Colon (tissue), 2 donors: ENCODE results near the gene EZR.
"Not testable (repeated sequence)": the region's sequence is repeated elsewhere in the genome, so short reads cannot be mapped to it uniquely, and the experiment has no call there.

Source experiments
- FAIRE-seq: peaks from 2 replicates; lab custom pipeline; 2012; peaks lifted over from hg19 to GRCh38; lab: Jason Lieb, UNC
- donor health status: control.
- donor health status: control.

EZR gene

GRCh38 chr6:158841358-158841757 is 22.2 kb upstream of the EZR start:
- FAIRE-seq, result no peak

- FAIRE-seq, result no peak
These were observed 21.3 kb upstream of the EZR start for GRCh38 chr6:158840465-158840864.

DNA sequence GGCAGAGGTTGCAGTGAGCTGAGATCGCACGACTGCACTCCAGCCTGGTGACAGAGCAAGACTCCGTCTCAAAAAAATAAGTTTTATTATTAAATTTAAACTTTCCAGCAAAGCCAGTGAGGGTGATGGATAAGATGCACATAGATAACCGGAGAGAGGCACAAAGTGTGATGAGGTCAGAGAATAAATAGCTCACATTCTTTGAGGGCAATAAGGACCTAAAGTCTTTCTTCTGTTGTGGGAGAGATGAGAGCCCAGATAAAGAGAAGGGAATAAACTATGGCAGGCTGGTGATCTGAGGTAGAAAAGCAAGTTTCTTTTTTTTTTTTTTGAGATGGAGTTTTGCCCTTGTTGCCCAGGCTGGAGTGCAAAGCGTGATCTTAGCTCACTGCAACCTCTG is 20.6 kb upstream of the EZR start:
- FAIRE-seq, result no peak

- FAIRE-seq, result not testable (repeated sequence)
These were observed 19.6 kb upstream of the EZR start for GRCh38 chr6:158838790-158839189.

DNA sequence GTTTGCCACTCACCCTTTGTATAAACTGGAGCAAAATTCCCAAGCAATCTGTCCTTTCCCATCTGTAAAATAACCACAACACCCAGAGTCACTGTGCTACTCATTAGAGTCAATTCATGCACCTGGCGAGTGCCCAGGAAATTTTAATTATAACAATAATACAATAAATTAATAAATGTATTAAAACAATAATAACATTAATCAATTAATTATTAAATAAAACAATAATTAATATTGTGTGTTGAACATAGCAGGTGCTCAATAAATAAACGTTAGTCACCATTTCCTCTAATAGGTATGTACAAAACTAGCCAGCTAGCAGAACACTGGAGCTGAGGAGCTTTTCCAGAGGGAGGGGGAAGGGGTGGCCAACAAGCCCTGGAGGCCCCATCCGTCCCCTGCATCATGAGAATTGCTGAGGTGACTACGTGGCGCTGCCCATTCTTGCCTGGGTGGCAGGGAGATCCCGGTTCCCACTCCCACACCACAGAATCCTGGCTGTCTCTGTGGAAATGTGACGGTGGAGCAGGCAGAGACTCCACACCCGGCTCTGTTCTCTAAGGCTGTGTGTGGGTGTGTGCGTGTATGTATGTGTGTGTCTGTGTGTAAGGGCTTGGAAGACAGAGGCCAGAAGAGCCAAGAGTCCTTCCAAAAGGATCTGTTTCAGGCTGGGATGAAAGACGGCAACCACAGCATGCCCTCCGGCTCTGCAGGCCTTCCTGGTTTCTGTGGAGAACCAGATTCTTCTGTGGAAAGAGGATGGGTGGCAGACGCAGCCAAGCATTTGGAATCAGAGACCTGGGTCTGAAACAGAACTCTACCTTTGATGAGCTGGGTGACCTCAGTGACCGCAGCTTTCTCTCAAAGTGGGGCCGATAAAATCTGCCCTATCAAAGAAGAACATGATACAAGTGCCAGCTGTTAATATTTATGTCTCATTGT is 18.8 kb upstream of the EZR start:
- no peak for FAIRE-seq

GRCh38 chr6:158836625-158837311 is 17.6 kb upstream of the EZR start:
- no peak for FAIRE-seq

DNA sequence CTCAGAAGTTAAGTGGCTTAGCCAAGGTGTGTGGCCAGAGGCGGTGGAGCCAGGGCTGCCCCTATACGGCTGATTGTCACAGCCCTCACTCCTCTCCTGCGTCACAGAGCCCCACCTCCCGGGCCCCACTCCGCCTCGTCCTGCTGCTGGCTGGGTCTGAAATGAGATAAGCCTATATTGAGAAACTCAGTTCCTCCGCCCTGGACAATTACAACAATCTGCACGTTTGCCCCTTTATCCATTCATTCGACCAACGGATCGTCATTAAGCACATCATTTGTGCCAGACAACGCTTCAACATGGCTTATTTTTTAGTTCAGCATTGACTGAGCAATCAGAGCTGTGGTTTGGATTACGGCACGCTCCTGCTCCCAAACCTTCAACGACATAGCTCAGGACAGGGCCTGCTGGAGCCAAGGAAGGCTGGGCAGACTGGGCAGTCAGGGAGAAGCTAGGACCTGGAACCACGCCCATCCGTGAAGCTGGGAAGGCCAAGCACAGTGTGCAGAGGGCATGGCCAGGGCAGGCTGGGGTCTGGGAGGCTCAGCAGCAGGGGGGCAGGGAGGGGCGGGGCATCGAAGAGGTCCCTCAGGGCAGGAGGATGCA is 16.6 kb upstream of the EZR start:
- no peak for FAIRE-seq

DNA sequence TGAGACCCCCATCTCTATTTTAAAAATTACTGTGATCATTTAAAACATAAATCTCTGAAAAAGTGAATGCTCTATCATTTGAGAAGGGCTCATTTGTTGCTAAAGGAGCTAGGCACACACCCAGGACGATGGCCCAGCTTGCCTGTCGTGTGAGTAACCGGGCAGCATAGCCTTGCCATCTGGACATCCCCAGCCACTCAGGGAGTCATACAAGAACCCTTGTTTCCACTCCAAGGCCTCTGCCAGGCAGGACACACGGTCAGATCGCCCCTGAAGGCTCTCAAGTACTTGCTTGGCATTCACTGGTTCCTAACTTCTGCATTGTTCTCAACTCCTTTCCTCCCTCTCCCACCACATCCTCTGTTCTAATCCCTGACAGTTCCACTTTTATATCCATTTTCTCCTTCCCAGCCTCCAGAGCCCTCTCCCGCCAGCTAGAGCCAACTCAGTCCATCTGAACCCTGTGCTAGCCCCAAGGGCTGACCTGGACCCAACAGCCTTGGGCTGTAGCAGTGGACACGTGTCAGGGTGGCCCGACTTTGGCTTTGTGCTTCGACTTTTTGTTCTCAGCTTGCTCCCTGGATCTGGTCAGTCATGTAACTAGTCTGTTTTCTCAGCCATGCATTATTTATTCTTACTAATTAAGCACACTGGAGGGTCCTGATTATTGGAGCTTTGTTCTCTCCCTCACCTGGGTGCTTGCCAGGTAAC is 15.7 kb upstream of the EZR start:
- no peak for FAIRE-seq

GRCh38 chr6:158832807-158833206 is 13.6 kb upstream of the EZR start:
- FAIRE-seq, result not testable (repeated sequence)

DNA sequence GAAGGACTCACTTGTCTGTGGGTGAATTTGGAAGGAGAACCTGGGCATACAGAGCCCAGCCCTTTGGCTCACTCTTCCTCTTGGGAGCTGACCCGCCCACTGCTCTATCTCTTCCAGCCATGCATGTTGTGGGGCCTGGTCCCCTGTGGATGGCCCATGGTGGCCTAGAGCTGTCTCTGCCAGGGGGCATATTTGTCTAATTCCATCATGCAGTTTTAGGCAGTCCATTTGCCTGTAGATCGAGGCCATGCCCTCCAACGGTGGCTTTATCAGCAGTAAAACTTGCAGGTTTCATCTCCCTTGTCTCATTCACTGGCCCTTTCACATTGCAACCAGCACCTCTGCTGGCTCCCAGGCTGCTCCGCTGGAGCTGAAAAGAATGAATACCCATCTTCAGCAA is 12.9 kb upstream of the EZR start:
- FAIRE-seq, result no peak

GRCh38 chr6:158831571-158831970 is 12.4 kb upstream of the EZR start:
- no peak for FAIRE-seq

DNA sequence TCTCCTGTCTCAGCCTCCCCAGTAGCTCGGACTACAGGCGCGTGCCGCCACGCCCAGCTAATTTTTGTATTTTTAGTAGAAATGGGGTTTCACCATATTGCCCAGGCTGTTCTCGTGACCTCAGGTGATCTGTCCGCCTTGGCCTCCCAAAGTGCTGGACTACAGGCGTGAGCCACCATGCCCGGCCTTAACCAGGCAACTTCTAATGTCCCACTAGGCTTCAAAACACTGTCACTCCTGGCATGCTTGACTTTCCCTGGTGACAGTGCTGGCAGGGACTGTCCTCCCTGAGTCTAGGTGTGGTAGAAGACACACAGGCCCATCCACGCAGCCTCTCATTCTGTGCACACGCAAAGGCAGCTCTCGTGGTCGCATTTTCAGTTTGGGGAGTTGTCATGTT is 11.6 kb upstream of the EZR start:
- no peak for FAIRE-seq

- FAIRE-seq, result no peak
These were observed 9.6 kb upstream of the EZR start for GRCh38 chr6:158828807-158829206.

DNA sequence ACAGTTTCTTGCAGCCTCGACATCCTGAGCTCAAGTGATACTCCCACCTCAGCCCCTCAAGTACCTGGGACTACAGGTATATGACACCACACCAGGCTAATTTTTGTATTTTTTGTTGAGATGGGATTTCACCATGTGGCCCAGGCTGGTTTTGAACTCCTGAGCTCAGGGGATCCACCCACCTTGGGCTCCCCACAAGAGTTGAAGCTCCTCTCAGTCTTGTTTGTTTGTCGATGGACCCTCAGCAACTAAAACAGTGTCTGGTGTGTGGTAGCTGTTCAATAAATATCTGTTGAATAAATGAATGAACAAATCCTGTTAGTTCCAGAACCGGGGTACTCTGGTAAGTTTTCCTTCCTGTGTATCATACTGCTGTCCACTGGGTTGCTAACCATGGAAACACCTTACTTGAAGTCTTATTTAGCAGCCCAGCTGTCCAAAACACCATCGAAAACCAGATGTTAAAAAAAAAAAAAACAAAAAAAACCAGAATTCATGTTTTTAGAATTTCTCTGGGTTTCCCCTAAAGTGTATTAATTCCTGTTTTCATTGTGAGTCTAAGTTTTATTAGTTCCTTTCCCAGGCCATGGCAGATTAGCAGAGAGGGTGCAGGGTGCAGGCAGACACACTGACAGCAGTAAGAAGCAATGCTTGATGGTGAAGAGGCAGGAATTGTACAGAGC is 7.8 kb upstream of the EZR start:
- FAIRE-seq, result no peak

GRCh38 chr6:158825951-158826306 is 6.8 kb upstream of the EZR start:
- FAIRE-seq, result no peak

DNA sequence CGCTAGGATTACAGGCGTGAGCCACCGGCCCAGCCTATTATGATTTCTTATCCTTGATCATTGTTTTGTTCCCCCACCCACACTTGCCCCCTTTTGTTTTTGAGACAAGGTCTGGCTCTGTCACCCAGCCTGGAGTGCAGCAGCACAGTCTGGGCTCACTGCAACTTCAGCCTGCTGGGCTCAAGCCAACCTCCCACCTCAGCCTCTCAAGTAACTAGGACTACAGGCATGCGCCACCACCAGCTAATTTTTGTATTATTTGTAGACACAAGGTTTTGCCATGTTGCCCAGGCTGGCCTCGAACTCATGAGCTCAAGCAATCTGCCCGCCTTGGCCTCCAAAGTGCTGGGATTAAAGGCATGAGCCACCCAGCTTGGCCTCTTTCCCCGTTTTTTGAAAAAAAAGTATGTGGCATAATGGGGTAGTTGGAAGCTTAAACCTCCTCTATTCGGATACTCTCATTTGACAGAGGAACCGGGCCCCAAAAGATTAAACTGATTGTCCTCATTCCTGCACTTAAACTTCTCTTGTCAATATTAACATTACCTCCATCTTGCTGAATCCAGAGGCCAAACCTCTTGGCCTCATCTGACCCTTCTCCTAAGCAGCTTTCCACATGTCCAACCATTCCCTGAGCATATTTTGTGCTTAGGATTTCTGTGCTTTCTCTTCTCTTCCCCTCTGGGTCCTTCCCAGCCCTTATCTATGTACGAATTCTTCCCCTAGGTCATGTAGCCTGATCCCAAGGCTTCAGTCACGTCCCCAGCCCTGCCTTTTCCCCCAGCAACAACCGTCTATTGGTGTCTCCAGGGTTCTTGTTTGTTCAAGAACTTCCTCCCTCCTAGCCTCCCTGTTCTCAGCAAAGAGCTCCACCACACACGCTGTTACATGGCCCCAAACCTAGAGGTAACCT is 6.1 kb upstream of the EZR start:
- FAIRE-seq, result no peak

DNA sequence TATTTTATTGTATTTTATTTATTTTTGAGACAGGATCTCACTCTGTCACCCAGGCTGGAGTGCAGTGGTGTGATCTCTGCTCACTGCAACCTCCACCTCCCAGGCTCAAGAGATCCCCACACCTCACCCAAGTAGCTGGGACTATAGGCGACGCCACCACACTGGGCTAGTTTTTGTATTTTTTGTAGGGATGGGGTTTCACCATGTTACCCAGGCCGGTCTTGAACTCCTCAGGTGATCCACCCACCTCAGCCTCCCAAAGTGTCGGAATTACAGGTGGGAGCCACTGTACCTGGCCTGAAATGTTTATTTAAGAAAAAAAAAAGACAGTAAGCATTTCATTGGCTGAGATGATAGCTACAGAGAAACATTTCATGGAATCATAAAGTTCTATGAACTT is 4.4 kb upstream of the EZR start:
- not testable (repeated sequence) for FAIRE-seq

DNA sequence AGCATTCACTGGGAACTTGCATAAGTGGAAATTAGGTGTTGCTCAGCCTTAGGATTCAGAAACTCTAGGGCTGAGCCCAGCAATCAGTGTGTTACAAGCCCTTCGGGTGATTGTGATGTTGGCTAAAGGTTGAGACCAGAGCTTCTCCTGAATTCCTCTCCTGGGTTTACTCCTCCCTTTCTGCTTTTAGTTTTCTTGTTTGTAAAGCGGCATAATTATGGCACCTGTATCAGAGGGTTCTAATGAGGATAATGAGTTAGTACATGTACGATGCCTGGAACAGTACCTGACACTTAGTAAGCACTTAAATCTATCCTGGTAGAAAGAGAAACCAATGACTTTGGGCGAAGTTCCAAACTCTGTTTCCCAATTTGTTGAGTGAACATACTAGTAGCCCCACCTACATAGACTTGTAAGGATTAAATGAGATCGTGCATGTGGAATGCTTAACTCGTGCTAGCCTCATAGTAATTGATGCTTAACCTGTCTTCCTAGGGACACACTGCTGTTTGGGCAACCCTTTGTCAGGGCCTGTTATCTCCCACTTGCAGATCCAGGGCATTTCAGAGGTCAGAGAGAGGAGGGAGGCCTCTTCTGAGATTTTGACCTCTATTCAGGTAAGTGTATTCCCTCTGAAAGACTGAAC is 932 bp upstream of the EZR start:
- FAIRE-seq, result no peak

DNA sequence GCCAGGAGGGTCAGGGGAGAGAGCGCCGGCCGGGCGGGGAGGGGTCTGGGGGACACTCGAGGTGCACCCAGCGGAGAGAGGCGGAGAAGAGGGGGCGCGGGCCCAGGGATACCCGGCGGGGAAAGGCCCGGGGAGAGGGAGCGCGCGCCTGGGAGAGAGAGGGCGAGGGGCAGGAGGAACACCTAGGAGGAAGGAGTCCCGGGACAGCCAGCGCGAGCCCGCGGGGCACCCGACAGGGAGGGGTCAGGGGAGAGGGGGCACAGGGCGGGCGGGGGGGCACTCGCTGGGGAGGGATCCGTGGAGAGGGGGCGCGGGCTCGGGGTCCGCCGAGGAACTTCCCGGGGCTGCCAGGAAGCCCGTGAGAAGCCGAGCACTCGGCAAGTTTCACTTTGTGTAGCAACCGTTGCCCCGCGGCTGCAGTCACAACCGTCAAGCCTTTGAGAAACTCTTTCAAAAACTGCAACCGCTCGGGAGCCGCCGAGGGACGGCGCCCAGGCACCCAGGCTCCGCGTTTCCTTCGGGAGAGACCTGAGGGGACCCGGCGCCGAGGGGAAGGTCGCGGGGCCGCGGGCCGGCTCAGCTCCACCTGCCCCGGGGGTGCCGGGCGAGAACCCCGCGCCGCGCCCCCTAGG is 471 bp downstream of the EZR start:
- no peak for FAIRE-seq
